H1 (cell line): ENCODE measurements around the gene COX6A2. TPM values are rescaled to one million over a fixed set of nuclear protein-coding genes. Genes with fewer than 3 reads are reported as not detected.

ENCODE experiments used
- CTCF ChIA-PET: fragments of 300-600 bp; sonication (Branson Sonifier 250); formaldehyde crosslinking; loops from one replicate; lab custom pipeline; 2021; ENCODE audit not compliant: partially characterized antibody; lab: Charles Lee
- POLR2A ChIA-PET: fragments of 300-600 bp; sonication (Branson Sonifier 250); formaldehyde crosslinking; loops from one replicate; lab custom pipeline; 2021; ENCODE audit warnings: inconsistent platforms; ENCODE audit not compliant: partially characterized antibody; lab: Charles Lee
- DNase-seq, 2 experiments: peaks; one replicate each; pipeline versions ENCODE4 v3.0.0 to v3.0.0-alpha.2; 2010 to 2022; ENCODE audit warnings: low spot score in 2 of 2, low read depth in 1 of 2, mixed read lengths in 1 of 2
- FAIRE-seq: peaks from 2 replicates; lab custom pipeline; 2011; peaks lifted over from hg19 to GRCh38; lab: Jason Lieb, UNC
- H2AFZ ChIP-seq: 2 replicates; pipeline ENCODE4 v1.8.1; 2012; ENCODE audit warnings: low read length, inconsistent platforms
- H2AK5ac ChIP-seq: 2 replicates; pipeline ENCODE4 v1.6.1; 2013; ENCODE audit warnings: low read depth, low read length
- H2BK120ac ChIP-seq: replicated peaks from 2 replicates; pipeline ENCODE3; 2013; ENCODE audit warnings: low read depth, low read length, inconsistent platforms
- H2BK12ac ChIP-seq: 2 replicates; pipeline ENCODE4 v1.6.1; 2013; ENCODE audit warnings: low read depth, low read length
- H2BK15ac ChIP-seq: 2 replicates; pipeline ENCODE4 v1.6.1; 2013; ENCODE audit warnings: low read length
- H2BK20ac ChIP-seq: 2 replicates; pipeline ENCODE4 v1.6.1; 2013; ENCODE audit warnings: low read length
- H2BK5ac ChIP-seq: 2 replicates; pipeline ENCODE4 v1.6.1; 2013; ENCODE audit warnings: low read depth, low read length
- H3K14ac ChIP-seq: 2 replicates; pipeline ENCODE4 v1.6.1; 2013; ENCODE audit warnings: inconsistent platforms; ENCODE audit not compliant: insufficient read length
- H3K18ac ChIP-seq: 2 replicates; pipeline ENCODE4 v1.6.1; 2013; ENCODE audit warnings: low read length; ENCODE audit errors: extremely low read depth
- H3K23ac ChIP-seq: 2 replicates; pipeline ENCODE4 v1.6.1; 2013; ENCODE audit warnings: inconsistent platforms; ENCODE audit not compliant: insufficient read length
- H3K23me2 ChIP-seq: 2 replicates; pipeline ENCODE4 v1.6.1; 2013; ENCODE audit warnings: low read depth, low read length
- H3K27ac ChIP-seq: 2 replicates; pipeline ENCODE4 v1.6.1; 2011; ENCODE audit warnings: low read depth, low read length, inconsistent platforms
- H3K27me3 ChIP-seq, 4 experiments: replicated peaks in 1 of 4; 1 replicate in 1 of 4; 2 replicates in 3 of 4; pipeline versions ENCODE4 v1.6.1 to v1.8.1; 2011 to 2013; ENCODE audit warnings: low read length in 3 of 4, mild to moderate bottlenecking in 3 of 4, inconsistent platforms in 2 of 4, mixed read lengths in 2 of 4, moderate library complexity in 1 of 4; ENCODE audit not compliant: control insufficient read depth in 3 of 4, insufficient read depth in 3 of 4; ENCODE audit errors: extremely low read depth in 1 of 4
- H3K36me3 ChIP-seq, 4 experiments: 2 replicates each; pipeline versions ENCODE4 v1.6.1 to v1.8.1; 2011 to 2013; ENCODE audit warnings: mild to moderate bottlenecking in 4 of 4, low read length in 3 of 4, moderate library complexity in 2 of 4, control low read depth in 1 of 4, inconsistent platforms in 1 of 4; ENCODE audit not compliant: insufficient read depth in 4 of 4, control insufficient read depth in 2 of 4
- H3K4ac ChIP-seq: replicated peaks from 2 replicates; pipeline ENCODE3; 2013; ENCODE audit warnings: low read length, low read depth, mixed read lengths, inconsistent platforms; ENCODE audit not compliant: insufficient read length
- H3K4me1 ChIP-seq, 4 experiments: replicated peaks in 1 of 4; 1 replicate in 1 of 4; 2 replicates in 3 of 4; pipeline versions ENCODE4 v1.6.1 to v1.8.1; 2011 to 2013; ENCODE audit warnings: low read length in 3 of 4, inconsistent platforms in 2 of 4, mixed read lengths in 1 of 4; ENCODE audit not compliant: insufficient read depth in 4 of 4, control insufficient read depth in 3 of 4
- H3K4me2 ChIP-seq, 2 experiments: 2 replicates each; pipeline versions ENCODE4 v1.6.1 to v1.8.1; 2011 to 2013; ENCODE audit warnings: low read depth in 2 of 2, low read length in 2 of 2, control low read depth in 1 of 2, inconsistent platforms in 1 of 2, mild to moderate bottlenecking in 1 of 2; ENCODE audit not compliant: insufficient read depth in 1 of 2
- H3K4me3 ChIP-seq, 4 experiments: fragments of 200-600, 300-600 bp in 1 of 4; sonication (generic), shearing (Covaris generic), sonication (Bioruptor Twin) in 1 of 4; 2 replicates each; pipeline versions ENCODE4 v1.5.1 to v1.8.1; 2011 to 2016; ENCODE audit warnings: low read length in 4 of 4, low read depth in 3 of 4, control low read depth in 2 of 4, inconsistent platforms in 2 of 4, mild to moderate bottlenecking in 2 of 4, mixed read lengths in 1 of 4, moderate library complexity in 1 of 4; ENCODE audit not compliant: insufficient read depth in 2 of 4; ENCODE audit errors: extremely low read depth in 1 of 4
- H3K56ac ChIP-seq: replicated peaks from 2 replicates; pipeline ENCODE3; 2013; ENCODE audit warnings: low read depth, mild to moderate bottlenecking, mixed read lengths, low read length, inconsistent platforms; ENCODE audit not compliant: insufficient read length
- H3K79me1 ChIP-seq: 2 replicates; pipeline ENCODE4 v1.6.1; 2013; ENCODE audit warnings: low read depth, low read length, control low read depth
- H3K79me2 ChIP-seq, 2 experiments: 2 replicates each; pipeline versions ENCODE4 v1.6.1 to v1.8.1; 2012 to 2013; ENCODE audit warnings: low read length in 2 of 2, mild to moderate bottlenecking in 2 of 2, inconsistent platforms in 1 of 2; ENCODE audit not compliant: insufficient read depth in 2 of 2, control insufficient read depth in 1 of 2
- H3K9ac ChIP-seq, 4 experiments: replicated peaks in 1 of 4; 1 replicate in 1 of 4; 2 replicates in 3 of 4; pipeline versions ENCODE4 v1.6.1 to v1.8.1; 2011 to 2013; ENCODE audit warnings: low read depth in 3 of 4, low read length in 3 of 4, control low read depth in 2 of 4, mild to moderate bottlenecking in 2 of 4, moderate library complexity in 2 of 4, inconsistent platforms in 1 of 4; ENCODE audit errors: extremely low read depth in 1 of 4
- H3K9me3 ChIP-seq, 2 experiments: 2 replicates each; pipeline versions ENCODE4 v1.6.1 to v1.8.1; 2012 to 2013; ENCODE audit warnings: mild to moderate bottlenecking in 2 of 2, moderate library complexity in 2 of 2, control low read depth in 1 of 2, inconsistent platforms in 1 of 2, low read depth in 1 of 2, low read length in 1 of 2, mixed read lengths in 1 of 2; ENCODE audit not compliant: insufficient read depth in 2 of 2
- H4K20me1 ChIP-seq, 2 experiments: replicated peaks in 1 of 2; 2 replicates each; pipeline versions ENCODE3 to v1.8.1; 2011 to 2013; ENCODE audit warnings: inconsistent platforms in 2 of 2, low read length in 2 of 2, mild to moderate bottlenecking in 1 of 2; ENCODE audit not compliant: insufficient read depth in 2 of 2, control insufficient read depth in 1 of 2
- H4K5ac ChIP-seq: 2 replicates; pipeline ENCODE4 v1.6.1; 2013; ENCODE audit warnings: low read length, low read depth, mixed read lengths, inconsistent platforms; ENCODE audit not compliant: insufficient read length
- H4K8ac ChIP-seq: 2 replicates; pipeline ENCODE4 v1.8.0; 2013; ENCODE audit warnings: mild to moderate bottlenecking, moderate library complexity, low read length, inconsistent platforms; ENCODE audit not compliant: insufficient read depth; ENCODE audit errors: extremely low read depth
- H4K91ac ChIP-seq: replicated peaks from 2 replicates; pipeline ENCODE3; 2013; ENCODE audit warnings: low read length, mixed read lengths, inconsistent platforms; ENCODE audit not compliant: insufficient read length
- BCL11A ChIP-seq, 2 experiments: IDR thresholded peaks; one replicate each; pipeline ENCODE4 v1.6.1; 2011; ENCODE audit warnings: low read depth in 2 of 2, low read length in 2 of 2, mild to moderate bottlenecking in 2 of 2
- EP300 ChIP-seq, 2 experiments: IDR thresholded peaks; 1 replicate in 1 of 2; 2 replicates in 1 of 2; pipeline ENCODE4 v1.6.1; 2011 to 2012; ENCODE audit warnings: low read depth in 2 of 2, low read length in 2 of 2, mild to moderate bottlenecking in 2 of 2, borderline replicate concordance in 1 of 2, inconsistent platforms in 1 of 2, moderate library complexity in 1 of 2
- GTF2F1 ChIP-seq: IDR thresholded peaks from 2 replicates; pipeline ENCODE4 v1.6.1; 2012; ENCODE audit warnings: low read depth, low read length, improper control_type of control experiment, borderline replicate concordance
- SP2 ChIP-seq: IDR thresholded peaks from 2 replicates; pipeline ENCODE4 v1.6.1; 2012; ENCODE audit warnings: mild to moderate bottlenecking, low read length, inconsistent platforms
- WGBS, 2 experiments: shearing (Covaris generic) in 1 of 2; methylation state at CpG; one replicate each; pipeline versions ENCODE4 v1.1.6 to v1.1.7; 2013 to 2015; ENCODE audit warnings: low lambda C conversion rate in 2 of 2, mixed read lengths in 2 of 2, inconsistent platforms in 1 of 2, low coverage in 1 of 2, missing lambda C conversion rate in 1 of 2; ENCODE audit not compliant: insufficient replicate concordance in 2 of 2, insufficient coverage in 1 of 2, insufficient read length in 1 of 2; ENCODE audit errors: extremely low coverage in 1 of 2, missing lambda C conversion rate in 1 of 2; 5-methylcytosine and 5-hydroxymethylcytosine counted together
- polyA plus RNA-seq, 7 experiments: library from polyadenylated mRNA; depleted of rRNA in 3 of 7; stranded (reverse) in 5 of 7; unstranded in 2 of 7; fragments of >200 nt in 5 of 7; fragments of 200-250 nt in 2 of 7; gene quantifications; 1 replicate in 5 of 7; 2 replicates in 1 of 7; 4 replicates in 1 of 7; pipeline versions ENCODE4 v1.2.1 to v1.2.3, GENCODE V29; 2011 to 2013; ENCODE audit warnings: missing spikeins in 2 of 7, mixed read lengths in 2 of 7
- total RNA-seq: library from RNA; stranded (reverse); fragmentation: NEBNext Ultra II Directional; extraction: Animal tissue kit (Norgen Biotek cat#: 25700); gene quantifications from 2 replicates; pipeline ENCODE4 v1.2.1, GENCODE V29; 2021

COX6A2 gene
- total and polyA plus RNA-seq, 2 of the 8 experiments (the other 6 are each of a cell fraction or from before 2014, with no cell fraction given), result 0.79 TPM; not detected in 1

DNA sequence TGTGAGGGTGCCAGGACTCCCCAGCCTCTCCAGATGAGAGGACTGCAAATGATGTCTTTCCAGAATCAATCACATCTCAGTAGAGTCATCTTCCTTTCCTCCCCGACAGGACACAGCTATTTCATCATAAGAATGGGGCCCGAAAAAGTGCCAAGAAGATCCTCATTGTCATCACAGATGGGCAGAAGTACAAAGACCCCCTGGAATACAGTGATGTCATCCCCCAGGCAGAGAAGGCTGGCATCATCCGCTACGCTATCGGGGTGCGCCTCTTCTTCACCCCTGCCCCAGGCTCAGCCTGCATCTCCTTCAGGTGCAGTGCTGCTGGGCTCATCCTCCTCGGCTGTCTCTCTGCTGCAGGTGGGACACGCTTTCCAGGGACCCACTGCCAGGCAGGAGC, 20.8 kb downstream of the COX6A2 start:
- H2BK15ac ChIP-seq, result no peak overlapping the region
- H3K23ac ChIP-seq, result no peak overlapping the region
- H4K20me1 ChIP-seq, result no peaks in the 10 kb centered on the region
- no peaks in the 10 kb centered on the region for H3K27me3 ChIP-seq
- H3K79me1 ChIP-seq, result no peaks in the 10 kb centered on the region
- no peak for TF ChIP-seq BCL11A (IDR thresholded peaks at IDR 0.05; ENCODE audit: low read depth in 2 of 2, low read length in 2 of 2)
- no peak for TF ChIP-seq GTF2F1
- no peak for TF ChIP-seq SP2
- TF ChIP-seq EP300 (IDR thresholded peaks at IDR 0.05; ENCODE audit: borderline replicate concordance in 1 of 2, low read depth in 2 of 2, low read length in 2 of 2), result no peak
- H3K56ac ChIP-seq, result no peak overlapping the region
- H3K27ac ChIP-seq, result no peak overlapping the region
- H3K23me2 ChIP-seq, result no peaks in the 10 kb centered on the region
- H2BK12ac ChIP-seq, result no peak overlapping the region
- ChIA-PET POLR2A (no interaction called here), CTCF (interaction anchor here (1.1 kb wide), 1 partner anchor 25 kb away, joined by 5 read pairs; no protein-coding TSS in a partner anchor)
- no peaks in the 10 kb centered on the region for H3K79me2 ChIP-seq
- no peaks in the 10 kb centered on the region for H3K4me1 ChIP-seq
- no peak overlapping the region for H2AK5ac ChIP-seq
- no peaks in the 10 kb centered on the region for H3K36me3 ChIP-seq
- FAIRE-seq (no peak), DNase-seq (no peak)
- H3K14ac ChIP-seq, result no peak overlapping the region
- no peaks in the 10 kb centered on the region for H3K9me3 ChIP-seq
- no peak overlapping the region for H4K91ac ChIP-seq
- no peak overlapping the region for H3K4me3 ChIP-seq
- no peak overlapping the region for H2BK120ac ChIP-seq
- H2AFZ ChIP-seq, result no peak overlapping the region
- H4K8ac ChIP-seq, result no peak overlapping the region; the same call in 1 of the 2 replicates
- no peak overlapping the region for H3K4ac ChIP-seq
- no peak overlapping the region for H3K4me2 ChIP-seq
- H2BK5ac ChIP-seq, result no peak overlapping the region
- 86% methylated on average over 8 of the region's 8 CpGs; no CpG with 5 or more reads in 1 of the 2 experiments for WGBS, 2 experiments
- no peak overlapping the region for H3K9ac ChIP-seq
- H2BK20ac ChIP-seq, result no peak overlapping the region
- no peak overlapping the region for H4K5ac ChIP-seq
- H3K18ac ChIP-seq, result no peak overlapping the region
